Astrocyte (in vitro differentiated cells and primary cell): ENCODE data around the gene RAB30. TPM values are rescaled to one million over a fixed set of nuclear protein-coding genes. Genes with fewer than 3 reads are reported as not detected.

Experiments used
- DNase-seq: peaks from one replicate; pipeline ENCODE4 v3.0.0-alpha.2; 2010; ENCODE audit warnings: low read depth
- FAIRE-seq: peaks from 2 replicates; lab custom pipeline; 2011; peaks lifted over from hg19 to GRCh38; lab: Jason Lieb, UNC
- H2AFZ ChIP-seq: 2 replicates; pipeline ENCODE4 v1.6.0; 2012; ENCODE audit warnings: low read depth, low read length, inconsistent platforms
- H3K27ac ChIP-seq: 2 replicates; pipeline ENCODE4 v1.5.1; 2011; ENCODE audit warnings: low read depth, low read length, inconsistent platforms
- H3K27me3 ChIP-seq: 2 replicates; pipeline ENCODE4 v1.6.0; 2011; ENCODE audit warnings: low read length, inconsistent platforms; ENCODE audit not compliant: insufficient read depth
- H3K36me3 ChIP-seq: 2 replicates; pipeline ENCODE4 v1.5.1; 2011; ENCODE audit warnings: low read length, inconsistent platforms; ENCODE audit not compliant: insufficient read depth
- H3K4me1 ChIP-seq: 2 replicates; pipeline ENCODE4 v1.5.1; 2011; ENCODE audit warnings: low read length, inconsistent platforms; ENCODE audit not compliant: insufficient read depth
- H3K4me2 ChIP-seq: 2 replicates; pipeline ENCODE4 v1.6.0; 2012; ENCODE audit warnings: low read length, inconsistent platforms
- H3K4me3 ChIP-seq: 2 replicates; pipeline ENCODE4 v1.5.1; 2011; ENCODE audit warnings: low read depth, mild to moderate bottlenecking, low read length, inconsistent platforms; ENCODE audit not compliant: insufficient read depth
- H3K79me2 ChIP-seq: 2 replicates; pipeline ENCODE4 v1.6.0; 2012; ENCODE audit warnings: mild to moderate bottlenecking, low read length, inconsistent platforms; ENCODE audit not compliant: insufficient read depth
- H3K9ac ChIP-seq: 2 replicates; pipeline ENCODE4 v1.6.0; 2012; ENCODE audit warnings: mild to moderate bottlenecking, low read length, inconsistent platforms
- H3K9me3 ChIP-seq: 2 replicates; pipeline ENCODE4 v1.5.1; 2012; ENCODE audit warnings: low read depth, mild to moderate bottlenecking, low read length, inconsistent platforms; ENCODE audit not compliant: insufficient read depth
- H4K20me1 ChIP-seq: 2 replicates; pipeline ENCODE4 v1.6.0; 2012; ENCODE audit warnings: low read length, inconsistent platforms; ENCODE audit not compliant: insufficient read depth
- H3K27ac Mint-ChIP-seq: one replicate; pipeline ENCODE4 v1.8.0; 2021; ENCODE audit warnings: mild to moderate bottlenecking, mixed read lengths; ENCODE audit not compliant: unreplicated experiment
- H3K27me3 Mint-ChIP-seq: one replicate; pipeline ENCODE4 v1.8.0; 2021; ENCODE audit warnings: low read depth, mixed read lengths; ENCODE audit not compliant: unreplicated experiment
- H3K36me3 Mint-ChIP-seq: one replicate; pipeline ENCODE4 v1.8.0; 2021; ENCODE audit warnings: low read depth, mixed read lengths; ENCODE audit not compliant: unreplicated experiment
- H3K4me1 Mint-ChIP-seq: one replicate; pipeline ENCODE4 v1.8.0; 2021; ENCODE audit warnings: low read depth, mixed read lengths; ENCODE audit not compliant: unreplicated experiment
- H3K4me3 Mint-ChIP-seq: one replicate; pipeline ENCODE4 v1.8.0; 2021; ENCODE audit warnings: mild to moderate bottlenecking, moderate library complexity, mixed read lengths; ENCODE audit not compliant: unreplicated experiment
- H3K9me3 Mint-ChIP-seq: one replicate; pipeline ENCODE4 v1.8.0; 2021; ENCODE audit warnings: mild to moderate bottlenecking, mixed read lengths; ENCODE audit not compliant: unreplicated experiment
- EZH2 ChIP-seq: IDR thresholded peaks from 2 replicates; pipeline ENCODE4 v1.6.1; 2012; ENCODE audit warnings: mild to moderate bottlenecking, low read length, inconsistent platforms; ENCODE audit not compliant: insufficient read depth
- total RNA-seq: library from RNA; stranded (reverse); gene quantifications from 2 replicates; pipeline ENCODE4 v1.2.1, GENCODE V29; 2021
- TF ChIP-seq, protein P1 (sequence below): IDR thresholded peaks from 2 replicates; pipeline ENCODE4 v1.5.1; 2011; ENCODE audit warnings: low read depth, mild to moderate bottlenecking, inconsistent platforms, low read length, moderate library complexity; ENCODE audit not compliant: insufficient read depth

Gene RAB30
- total RNA-seq, 1 donor from 2014 or later: 40.0 TPM

DNA sequence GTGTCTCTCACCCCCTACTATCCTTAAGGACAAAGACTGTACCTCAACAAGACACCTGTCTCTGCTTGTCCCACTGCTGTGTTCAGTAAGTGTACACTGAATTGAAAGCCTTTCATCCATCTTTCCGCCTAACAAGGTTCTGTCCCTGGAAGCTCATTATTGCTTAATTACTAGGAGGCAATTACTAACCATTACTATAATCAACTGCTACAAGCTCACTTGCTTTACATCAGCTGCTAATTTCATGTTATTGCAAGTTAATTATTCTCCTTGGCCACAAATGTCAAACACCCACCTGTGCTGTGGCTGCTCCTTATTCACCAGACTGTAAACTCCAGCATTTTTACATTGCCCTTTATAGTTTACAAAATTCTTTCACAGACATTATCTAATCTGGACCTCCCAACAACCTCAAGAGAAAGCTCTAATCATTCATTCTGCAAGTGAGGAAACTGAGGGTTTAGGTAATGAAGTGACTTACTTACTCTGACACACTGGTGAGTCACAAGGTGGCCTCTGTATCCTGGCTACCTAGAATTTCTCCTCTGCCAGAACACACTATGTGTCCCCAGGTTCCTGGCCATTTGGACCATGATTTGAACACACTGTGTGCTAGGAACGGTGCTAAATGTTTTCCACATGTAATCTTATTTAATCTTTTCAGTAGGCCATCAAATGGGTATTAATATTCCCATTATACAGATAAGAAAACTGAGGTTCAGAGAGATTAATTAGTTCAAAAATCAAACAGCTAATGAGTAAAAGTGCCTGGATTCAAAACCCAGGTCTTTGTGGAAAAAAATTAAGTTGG lies 66.7 kb downstream of the RAB30 start:
- Mint-ChIP-seq H3K4me1 (peaks cover 37% of the 10 kb centered on the region), H3K36me3 (no peaks in the 10 kb centered on the region)
- H3K36me3 ChIP-seq: no peaks in the 10 kb centered on the region

DNA sequence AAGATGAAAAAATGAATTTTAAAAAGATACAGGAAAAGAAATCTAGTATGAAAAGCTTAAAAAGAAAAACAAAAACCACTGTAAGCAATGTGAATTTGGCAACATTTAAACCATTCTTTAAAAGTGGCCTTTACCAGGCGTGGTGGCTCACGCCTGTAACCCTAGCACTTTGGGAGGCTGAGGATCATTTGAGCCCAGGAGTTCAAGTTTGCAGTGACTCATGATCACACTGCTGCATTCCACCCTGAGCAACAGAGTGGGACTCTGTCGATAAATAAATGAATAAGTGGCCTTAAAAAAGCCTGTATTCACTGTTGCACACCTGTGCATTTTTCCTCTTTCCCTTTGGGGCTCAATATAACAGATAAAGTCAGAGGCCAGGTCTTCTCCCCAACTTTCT lies 69.2 kb downstream of the RAB30 start:
- DNase-seq (no peak), FAIRE-seq (no peak)
- Mint-ChIP-seq H3K27me3 (no peaks in the 10 kb centered on the region), H3K9me3 (no peaks in the 10 kb centered on the region), H3K4me3 (no peak overlapping the region), H3K27ac (peak overlapping the region; percentile 37), H3K36me3 (no peaks in the 10 kb centered on the region), H3K4me1 (peaks cover 37% of the 10 kb centered on the region)
- Histone ChIP-seq H3K36me3 (no peaks in the 10 kb centered on the region), H3K27me3 (no peaks in the 10 kb centered on the region), H3K79me2 (peaks cover 49% of the 10 kb centered on the region), H4K20me1 (peaks cover 17% of the 10 kb centered on the region), H3K4me3 (no peak overlapping the region), H3K9me3 (no peaks in the 10 kb centered on the region), H3K4me2 (no peak overlapping the region), H3K4me1 (peaks cover 5% of the 10 kb centered on the region), H2AFZ (no peak overlapping the region), H3K27ac (no peak overlapping the region), H3K9ac (no peak overlapping the region)
- TF ChIP-seq, protein P1, sequence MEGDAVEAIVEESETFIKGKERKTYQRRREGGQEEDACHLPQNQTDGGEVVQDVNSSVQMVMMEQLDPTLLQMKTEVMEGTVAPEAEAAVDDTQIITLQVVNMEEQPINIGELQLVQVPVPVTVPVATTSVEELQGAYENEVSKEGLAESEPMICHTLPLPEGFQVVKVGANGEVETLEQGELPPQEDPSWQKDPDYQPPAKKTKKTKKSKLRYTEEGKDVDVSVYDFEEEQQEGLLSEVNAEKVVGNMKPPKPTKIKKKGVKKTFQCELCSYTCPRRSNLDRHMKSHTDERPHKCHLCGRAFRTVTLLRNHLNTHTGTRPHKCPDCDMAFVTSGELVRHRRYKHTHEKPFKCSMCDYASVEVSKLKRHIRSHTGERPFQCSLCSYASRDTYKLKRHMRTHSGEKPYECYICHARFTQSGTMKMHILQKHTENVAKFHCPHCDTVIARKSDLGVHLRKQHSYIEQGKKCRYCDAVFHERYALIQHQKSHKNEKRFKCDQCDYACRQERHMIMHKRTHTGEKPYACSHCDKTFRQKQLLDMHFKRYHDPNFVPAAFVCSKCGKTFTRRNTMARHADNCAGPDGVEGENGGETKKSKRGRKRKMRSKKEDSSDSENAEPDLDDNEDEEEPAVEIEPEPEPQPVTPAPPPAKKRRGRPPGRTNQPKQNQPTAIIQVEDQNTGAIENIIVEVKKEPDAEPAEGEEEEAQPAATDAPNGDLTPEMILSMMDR: no peak
- no peak for TF ChIP-seq EZH2

More for the DNA sequence above, 66.7 kb downstream of the RAB30 start:
- no peak overlapping the region for H3K27ac ChIP-seq
- H3K4me2 ChIP-seq: no peak overlapping the region
- no peaks in the 10 kb centered on the region for H3K9me3 Mint-ChIP-seq
- peaks cover 46% of the 10 kb centered on the region for H3K79me2 ChIP-seq
- peaks cover 16% of the 10 kb centered on the region for H3K4me1 ChIP-seq
- no peaks in the 10 kb centered on the region for H3K27me3 Mint-ChIP-seq
- DNase-seq: peak; percentile 39
- H3K27ac Mint-ChIP-seq: no peak overlapping the region
- TF ChIP-seq EZH2: no peak
- TF ChIP-seq, protein P1: no peak
- no peak overlapping the region for H3K4me3 ChIP-seq
- no peak overlapping the region for H3K9ac ChIP-seq
- FAIRE-seq: no peak
- no peak overlapping the region for H2AFZ ChIP-seq
- H3K4me3 Mint-ChIP-seq: no peak overlapping the region
- H4K20me1 ChIP-seq: peaks cover 9% of the 10 kb centered on the region
- H3K27me3 ChIP-seq: no peaks in the 10 kb centered on the region
- no peaks in the 10 kb centered on the region for H3K9me3 ChIP-seq

DNA sequence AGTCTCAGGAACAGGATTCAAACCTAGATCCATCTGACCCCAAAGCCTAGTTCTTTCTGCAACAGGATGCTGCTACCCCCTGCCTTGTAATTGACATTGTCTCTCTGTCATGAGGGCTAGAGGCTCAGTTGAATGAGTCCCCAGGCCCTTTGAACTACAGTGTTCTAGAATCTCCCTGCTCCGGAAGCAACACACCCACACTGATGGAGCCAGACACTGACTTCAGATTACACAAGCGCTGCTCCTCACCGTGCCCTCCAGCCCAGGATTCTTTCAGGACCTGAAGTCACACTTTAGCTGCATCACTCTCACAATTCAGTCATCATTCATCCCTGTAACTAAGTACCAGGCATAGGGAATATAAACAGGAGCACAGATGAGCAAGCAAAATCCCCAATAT lies 69.6 kb downstream of the RAB30 start:
- Histone ChIP-seq H3K36me3 (no peaks in the 10 kb centered on the region), H3K9me3 (no peaks in the 10 kb centered on the region), H3K79me2 (peaks cover 49% of the 10 kb centered on the region), H3K4me3 (no peak overlapping the region), H3K27me3 (no peaks in the 10 kb centered on the region), H3K4me2 (no peak overlapping the region), H3K9ac (no peak overlapping the region), H4K20me1 (peaks cover 22% of the 10 kb centered on the region), H3K4me1 (peaks cover 8% of the 10 kb centered on the region), H2AFZ (no peak overlapping the region), H3K27ac (no peak overlapping the region)
- FAIRE-seq (no peak), DNase-seq (no peak)
- Mint-ChIP-seq H3K27me3 (no peaks in the 10 kb centered on the region), H3K4me3 (no peak overlapping the region), H3K27ac (peak overlapping the region; percentile 37), H3K9me3 (no peaks in the 10 kb centered on the region), H3K4me1 (peaks cover 40% of the 10 kb centered on the region), H3K36me3 (no peaks in the 10 kb centered on the region)
- TF ChIP-seq EZH2: no peak
- TF ChIP-seq, protein P1: no peak
